ENCODE measurements around the gene EXD3. TPM values are rescaled to one million over a fixed set of nuclear protein-coding genes. Genes with fewer than 3 reads are reported as not detected.

The EXD3 gene
- total and polyA plus RNA-seq, 2 donors: 7.5 to 12.0 TPM

DNA sequence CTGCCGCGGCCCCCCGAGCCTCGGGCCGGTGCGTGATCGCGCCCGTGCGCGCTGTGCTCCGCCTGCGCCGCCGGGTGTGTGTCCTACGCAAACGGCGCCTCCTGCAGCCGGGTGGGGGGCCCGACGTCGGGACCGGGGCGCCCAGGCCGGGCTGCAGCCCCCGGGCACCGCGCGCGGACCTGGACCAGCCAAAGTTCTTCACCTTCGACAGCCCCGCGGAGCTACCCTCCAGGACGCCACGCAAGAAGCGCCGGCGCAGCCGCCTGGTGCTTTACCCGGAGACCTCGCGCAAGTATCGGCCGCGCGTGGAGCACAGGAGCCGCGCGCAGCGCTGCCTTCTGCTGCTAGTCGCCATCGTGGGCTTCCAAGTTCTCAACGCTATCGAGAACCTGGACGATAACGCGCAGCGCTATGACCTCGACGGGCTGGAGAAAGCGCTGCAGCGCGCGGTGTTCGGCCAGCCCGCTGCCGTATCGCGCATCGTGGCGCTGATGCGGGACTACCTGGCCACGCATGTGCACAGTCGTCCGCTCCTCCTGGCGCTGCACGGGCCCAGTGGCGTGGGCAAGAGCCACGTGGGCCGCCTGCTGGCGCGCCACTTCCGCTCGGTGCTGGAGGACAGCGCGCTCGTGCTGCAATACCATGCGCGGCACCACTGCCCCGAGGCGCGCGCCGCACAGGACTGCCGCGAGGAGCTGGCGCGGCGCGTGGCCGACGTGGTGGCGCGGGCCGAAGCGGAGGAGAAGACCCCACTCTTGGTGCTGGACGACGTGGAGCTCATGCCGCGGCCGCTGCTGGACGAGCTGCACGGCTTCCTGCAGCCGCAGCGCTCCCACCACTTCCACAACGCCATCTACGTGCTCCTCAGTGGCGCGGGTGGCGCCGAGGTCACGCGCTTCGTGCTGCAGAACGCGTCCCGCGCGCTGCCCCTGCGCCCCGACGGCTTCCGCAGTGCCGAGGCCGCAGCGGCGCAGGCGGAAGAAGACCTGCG, 143.9 kb downstream of the EXD3 start:
- no peak overlapping the region for H3K27ac ChIP-seq (ENCODE audit: low read depth)
- no peak for DNase-seq (ENCODE audit: extremely low spot score)

DNA sequence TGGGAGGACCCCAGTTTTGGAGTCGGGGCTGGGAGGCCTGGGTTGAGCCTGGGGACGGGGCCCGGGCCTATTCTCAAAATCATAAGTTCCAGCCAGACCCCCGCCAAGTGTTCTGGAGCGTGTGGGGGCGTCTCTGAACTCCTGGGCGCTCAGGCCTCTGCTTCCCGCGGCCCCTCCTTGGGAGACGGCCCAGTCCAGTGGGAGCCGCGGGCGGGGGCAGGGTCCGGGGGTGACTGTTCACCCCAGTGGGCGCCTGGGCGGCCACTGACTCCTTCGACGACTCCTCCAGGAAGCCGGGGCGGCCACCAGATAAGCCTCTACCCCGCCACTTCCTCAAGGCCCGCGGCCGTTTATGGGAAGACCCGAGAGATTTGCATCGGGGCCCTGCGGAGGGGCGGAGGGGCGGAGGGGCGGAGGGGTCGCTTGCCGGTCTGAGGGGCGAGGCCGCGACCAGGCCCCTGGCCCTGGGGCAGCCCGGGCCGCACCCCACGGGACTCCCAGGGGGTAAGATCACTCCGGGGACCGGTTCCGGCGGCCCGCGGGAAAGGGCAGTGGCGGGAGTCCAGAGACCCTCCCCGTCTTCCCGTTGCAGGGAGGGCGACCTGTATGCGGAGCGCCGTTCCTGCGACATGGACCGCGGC, 144.8 kb downstream of the EXD3 start:
- DNase-seq (ENCODE audit: extremely low spot score): no peak
- Histone ChIP-seq H3K27ac (ENCODE audit: low read depth) (peak overlapping the region; percentile 54), H3K4me1 (ENCODE audit: insufficient read depth) (peaks cover 7% of the 10 kb centered on the region), H3K4me3 (ENCODE audit: low read depth, low read length) (peak overlapping the region; percentile 41), H3K36me3 (ENCODE audit: insufficient read depth) (no peaks in the 10 kb centered on the region)
- WGBS: 11% methylated on average over 54 of the region's 54 CpGs

More for the DNA sequence above, 143.9 kb downstream of the EXD3 start:
- WGBS: 78% methylated on average over 139 of the region's 139 CpGs
- H3K36me3 ChIP-seq (ENCODE audit: insufficient read depth): no peaks in the 10 kb centered on the region
- H3K4me1 ChIP-seq (ENCODE audit: insufficient read depth): peaks cover 7% of the 10 kb centered on the region
- H3K4me3 ChIP-seq (ENCODE audit: low read depth, low read length): peak overlapping the region; percentile 41

DNA sequence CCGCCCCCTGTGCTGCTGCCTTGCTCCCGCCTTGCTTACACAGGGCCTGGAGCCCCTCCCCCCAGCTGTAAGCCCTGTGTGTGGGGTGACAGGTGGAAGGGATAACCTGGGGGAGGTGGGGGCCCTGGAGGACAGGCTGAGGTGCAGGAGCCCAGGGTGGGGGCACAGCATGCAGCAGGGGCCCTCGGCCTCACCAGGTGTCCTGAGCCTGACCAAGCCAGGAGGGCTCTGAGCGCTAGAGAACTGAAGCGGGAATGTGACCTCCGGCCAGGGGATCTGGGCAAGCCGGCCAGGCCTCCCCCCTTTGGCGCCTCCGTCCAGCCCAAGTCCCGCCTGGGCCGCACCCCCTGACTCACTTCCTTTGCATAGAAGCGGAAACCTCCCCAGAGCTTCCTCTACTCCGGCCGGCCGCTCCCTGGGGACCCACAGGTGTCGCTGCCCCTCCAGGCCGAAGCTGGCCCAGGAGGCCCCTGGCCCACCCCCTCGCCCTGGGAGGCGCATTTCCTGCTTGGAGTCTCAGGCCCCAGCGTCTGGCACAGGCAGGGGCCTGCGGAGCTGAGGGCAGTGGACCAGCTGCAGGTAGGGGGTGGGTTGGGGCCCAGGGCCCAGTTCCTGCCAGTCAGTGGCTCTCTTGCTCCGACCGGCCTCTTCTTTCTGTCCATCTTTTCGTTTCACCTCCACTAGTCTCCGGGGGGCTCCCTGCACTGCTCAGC, 145.5 kb downstream of the EXD3 start, which contains the start of gene TOR4A:
Gene TOR4A (plus strand): TSS at position 398 of the 713 bp plus-strand sequence. CDS start 964 bp downstream, outside the sequence.
- Histone ChIP-seq H3K4me1 (ENCODE audit: insufficient read depth) (peaks cover 7% of the 10 kb centered on the region), H3K4me3 (ENCODE audit: low read depth, low read length) (peak within 1 kb of the TSS; percentile 41), H3K27ac (ENCODE audit: low read depth) (peak within 1 kb of the TSS; percentile 67), H3K36me3 (ENCODE audit: insufficient read depth) (no peaks in the 10 kb centered on the region)
- WGBS: 21% methylated on average over 25 of the region's 25 CpGs
- no peak for DNase-seq (ENCODE audit: extremely low spot score)

DNA sequence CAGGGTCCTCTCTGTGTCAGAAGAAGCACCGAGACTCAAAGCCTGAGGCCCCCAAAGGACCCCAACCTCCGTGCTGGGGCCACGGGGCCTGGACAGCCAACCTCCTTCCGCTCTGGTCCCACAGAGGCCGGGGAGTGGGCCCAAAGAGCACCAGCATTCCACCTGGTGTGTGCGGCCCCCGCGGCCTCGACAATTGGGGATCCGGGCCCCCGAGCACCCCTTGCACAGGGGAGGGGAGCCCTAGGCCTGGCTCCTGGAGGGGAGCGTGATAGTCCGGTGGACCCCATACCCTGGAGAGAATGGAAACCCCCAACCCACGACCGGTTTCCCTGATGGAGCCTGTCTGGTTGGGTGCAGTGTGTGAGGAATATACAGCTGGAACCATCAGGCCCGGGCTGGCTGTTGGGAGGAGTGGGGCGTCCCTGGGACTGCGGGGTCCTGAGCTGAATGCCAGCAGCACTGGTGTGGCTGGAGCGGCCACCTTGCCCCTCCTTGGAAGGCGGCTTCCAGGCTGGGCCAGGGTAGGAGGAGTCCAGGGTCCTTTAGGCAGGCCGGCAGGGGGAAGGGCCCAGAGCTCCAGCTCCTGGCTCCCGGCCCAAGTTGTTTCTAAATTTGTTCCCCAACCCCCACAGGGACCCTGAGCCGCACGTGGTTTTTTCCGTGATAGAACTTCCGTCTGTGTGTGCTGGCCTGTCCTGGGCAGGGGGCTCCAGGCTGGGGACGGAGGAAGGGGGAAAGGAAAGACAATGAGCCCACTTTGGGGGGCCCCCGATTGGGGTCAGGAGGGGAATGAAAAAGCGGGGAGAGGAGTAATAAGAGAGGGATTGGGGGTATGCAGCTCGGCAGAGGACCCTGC, 146.3 kb downstream of the EXD3 start:
- WGBS: 35% methylated on average over 30 of the region's 30 CpGs
- H3K27ac ChIP-seq (ENCODE audit: low read depth): peak overlapping the region; percentile 67
- H3K4me3 ChIP-seq (ENCODE audit: low read depth, low read length): peak overlapping the region; percentile 41
- no peaks in the 10 kb centered on the region for H3K36me3 ChIP-seq (ENCODE audit: insufficient read depth)
- peaks cover 7% of the 10 kb centered on the region for H3K4me1 ChIP-seq (ENCODE audit: insufficient read depth)
- no peak for DNase-seq (ENCODE audit: extremely low spot score)

DNA sequence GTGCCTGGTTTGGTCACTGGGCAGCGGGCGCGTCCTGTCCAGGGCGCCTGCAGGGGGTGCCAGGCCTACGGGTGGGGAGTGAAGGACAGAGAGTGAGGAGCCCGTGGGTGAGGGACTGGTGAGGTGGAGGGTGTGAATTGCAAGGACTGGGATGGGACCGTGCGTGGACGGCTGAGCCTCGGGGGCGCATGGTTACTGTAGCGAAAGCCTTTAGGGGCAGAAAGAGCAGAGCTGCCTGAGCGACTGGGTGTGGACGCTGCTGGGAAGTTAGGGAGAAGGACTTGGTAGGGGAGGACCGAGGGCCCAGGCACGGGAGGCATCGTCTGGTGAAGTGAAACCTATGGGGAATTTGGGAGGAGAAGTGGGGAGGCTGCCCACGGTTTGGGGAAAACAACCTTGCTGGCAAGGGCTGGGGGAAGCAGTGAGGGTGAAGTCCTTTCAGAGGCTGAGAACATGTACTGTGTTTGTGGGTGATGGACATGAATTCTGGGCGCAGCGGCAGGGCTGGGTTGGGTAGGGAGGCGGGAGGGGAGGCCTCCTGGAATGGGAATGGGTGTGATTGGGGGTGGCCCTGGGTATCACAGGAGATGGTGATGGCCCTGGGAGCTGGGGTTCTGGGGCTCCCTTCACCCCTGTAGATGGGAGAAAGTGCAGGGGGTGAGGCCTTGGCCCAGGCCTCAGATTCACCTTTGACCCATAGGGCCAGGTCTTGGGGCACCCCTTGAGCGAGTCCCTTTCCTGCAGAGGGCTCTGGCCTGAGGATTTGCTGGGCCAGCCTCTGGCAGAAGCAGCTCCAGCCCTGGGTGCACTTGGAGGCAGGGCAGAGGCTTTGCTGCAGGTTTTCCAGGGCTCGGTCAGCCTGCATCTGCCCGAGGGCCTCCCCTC, 147.1 kb downstream of the EXD3 start:
- no peaks in the 10 kb centered on the region for H3K36me3 ChIP-seq (ENCODE audit: insufficient read depth)
- H3K27ac ChIP-seq (ENCODE audit: low read depth): no peak overlapping the region
- peaks cover 7% of the 10 kb centered on the region for H3K4me1 ChIP-seq (ENCODE audit: insufficient read depth)
- H3K4me3 ChIP-seq (ENCODE audit: low read depth, low read length): no peak overlapping the region
- 82% methylated on average over 24 of the region's 24 CpGs for WGBS
- DNase-seq (ENCODE audit: extremely low spot score): no peak

DNA sequence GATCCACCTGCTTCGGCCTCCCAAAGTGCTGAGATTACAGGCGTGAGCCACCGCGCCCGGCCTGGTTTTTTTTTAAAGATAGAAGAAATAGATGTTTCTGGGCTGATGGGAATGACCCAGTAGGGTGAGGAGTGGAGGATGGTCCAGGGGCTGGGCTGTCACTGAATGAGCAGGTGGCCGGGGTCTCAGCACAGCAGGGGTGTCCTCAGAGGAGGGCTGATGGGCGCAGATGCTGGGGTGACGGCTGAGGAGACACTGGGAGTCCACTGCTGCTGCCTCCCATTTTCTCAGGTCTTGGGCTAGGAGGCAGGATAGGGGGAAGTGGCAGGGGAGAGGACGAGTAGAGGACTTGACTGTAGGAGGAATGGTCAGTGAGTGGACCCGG, 147.8 kb downstream of the EXD3 start:
- no peak for DNase-seq (ENCODE audit: extremely low spot score)
- H3K4me3 ChIP-seq (ENCODE audit: low read depth, low read length): no peak overlapping the region
- H3K27ac ChIP-seq (ENCODE audit: low read depth): no peak overlapping the region
- 85% methylated on average over 10 of the region's 10 CpGs for WGBS
- no peaks in the 10 kb centered on the region for H3K36me3 ChIP-seq (ENCODE audit: insufficient read depth)
- peaks cover 7% of the 10 kb centered on the region for H3K4me1 ChIP-seq (ENCODE audit: insufficient read depth)

DNA sequence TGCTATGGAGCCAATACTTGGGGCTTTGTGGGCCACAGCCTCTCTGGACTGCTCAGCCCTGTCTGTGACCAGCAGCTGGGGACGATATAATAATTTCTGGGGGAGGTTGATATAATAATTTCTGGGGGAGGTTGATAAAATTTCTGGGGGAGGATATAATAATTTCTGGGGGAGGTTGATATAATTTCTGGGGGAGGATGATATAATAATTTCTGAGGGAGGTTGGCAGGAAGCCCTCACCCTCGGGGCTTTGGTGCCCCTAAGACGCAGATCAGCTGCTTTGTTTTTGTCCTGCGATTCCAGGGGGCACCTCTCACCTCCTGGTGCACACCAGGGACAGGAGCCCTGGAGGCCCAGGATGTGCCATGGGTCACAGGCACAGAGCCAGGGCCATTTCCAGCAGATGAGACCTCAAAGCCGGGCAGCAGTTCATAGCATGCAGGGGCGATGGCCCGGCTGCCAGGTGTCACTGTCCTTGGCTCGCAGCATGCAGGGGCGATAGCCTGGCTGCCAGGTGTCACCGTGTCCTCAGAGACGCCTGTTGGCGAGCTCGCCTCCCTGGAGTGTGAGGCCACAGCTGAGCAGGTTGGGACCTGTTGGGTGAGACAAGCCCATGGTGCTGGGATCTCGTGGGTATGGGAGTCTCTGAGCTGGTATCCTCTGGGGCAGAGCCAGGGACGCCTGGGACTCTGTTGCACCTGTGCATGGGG, 149.2 kb downstream of the EXD3 start:
- no peak for DNase-seq (ENCODE audit: extremely low spot score)

DNA sequence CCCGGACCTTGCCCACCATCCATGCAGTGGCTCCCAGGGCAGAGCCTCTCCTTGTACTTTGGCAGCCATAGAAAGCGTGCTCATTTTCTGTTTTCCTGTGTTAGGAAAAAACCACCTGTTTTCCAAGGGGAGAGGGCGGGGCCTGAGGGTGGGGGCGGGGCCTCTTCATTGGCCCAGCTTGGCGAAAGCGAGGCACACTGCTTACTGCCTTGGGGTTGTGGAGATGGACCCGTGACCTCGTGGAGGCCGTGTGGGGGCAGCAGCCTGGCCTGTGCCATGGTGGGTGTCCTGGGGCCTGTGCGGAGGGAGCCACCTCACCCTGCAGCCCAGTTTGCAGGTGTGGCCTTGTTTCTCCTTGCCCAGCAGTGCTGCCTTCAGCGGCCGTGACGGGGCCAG, 149.9 kb downstream of the EXD3 start:
- Histone ChIP-seq H3K27ac (ENCODE audit: low read depth) (no peak overlapping the region), H3K4me1 (ENCODE audit: insufficient read depth) (peaks cover 4% of the 10 kb centered on the region), H3K36me3 (ENCODE audit: insufficient read depth) (no peaks in the 10 kb centered on the region), H3K4me3 (ENCODE audit: low read depth, low read length) (no peak overlapping the region)
- WGBS: 84% methylated on average over 13 of the region's 13 CpGs
- DNase-seq (ENCODE audit: extremely low spot score): no peak

More for the DNA sequence above, 149.2 kb downstream of the EXD3 start:
- Histone ChIP-seq H3K27ac (ENCODE audit: low read depth) (no peak overlapping the region), H3K4me3 (ENCODE audit: low read depth, low read length) (no peak overlapping the region), H3K4me1 (ENCODE audit: insufficient read depth) (peaks cover 7% of the 10 kb centered on the region), H3K36me3 (ENCODE audit: insufficient read depth) (no peaks in the 10 kb centered on the region)
- 79% methylated on average over 15 of the region's 15 CpGs for WGBS

DNA sequence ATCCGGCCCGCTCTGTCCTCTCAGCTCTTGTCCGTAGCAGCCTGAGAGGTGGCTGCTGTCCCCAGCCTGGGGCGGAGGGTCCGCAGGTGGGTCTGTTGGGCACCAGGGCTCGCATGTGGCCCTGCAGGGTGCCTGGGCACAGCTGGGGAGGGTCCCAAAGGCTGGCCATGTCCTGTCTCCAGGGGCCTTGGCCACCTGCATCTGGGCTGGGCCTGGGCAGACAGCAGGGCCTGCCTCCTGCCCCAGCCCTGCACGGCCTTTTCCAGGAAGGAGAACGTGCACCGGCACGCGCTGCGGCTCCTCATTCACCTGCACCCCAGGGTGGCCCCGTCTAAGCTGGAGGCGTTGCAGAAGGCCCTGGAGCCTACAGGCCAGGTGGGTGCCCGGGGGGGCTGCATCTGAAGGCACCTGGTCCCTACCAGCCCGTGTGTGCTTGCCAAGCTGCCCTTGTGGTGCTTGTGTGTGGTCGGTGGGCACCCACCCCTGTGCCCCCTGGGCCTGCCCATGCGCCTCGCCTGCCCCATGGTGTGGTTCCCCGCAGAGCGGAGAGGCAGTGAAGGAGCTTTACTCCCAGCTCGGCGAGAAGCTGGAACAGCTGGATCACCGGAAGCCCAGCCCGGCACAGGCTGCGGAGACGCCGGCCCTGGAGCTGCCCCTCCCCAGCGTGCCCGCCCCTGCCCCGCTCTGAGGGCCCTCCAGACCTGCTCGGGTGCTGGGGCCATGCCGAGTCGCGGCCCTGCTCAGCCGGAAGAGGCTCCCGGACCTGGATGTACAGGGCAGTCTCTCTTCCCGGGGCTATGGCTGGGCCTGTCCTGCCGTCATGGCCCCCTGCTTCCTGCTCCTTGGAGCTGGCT, 150.5 kb downstream of the EXD3 start:
- H3K36me3 ChIP-seq (ENCODE audit: insufficient read depth): no peaks in the 10 kb centered on the region
- no peak for DNase-seq (ENCODE audit: extremely low spot score)
- H3K4me3 ChIP-seq (ENCODE audit: low read depth, low read length): no peak overlapping the region
- peaks cover 4% of the 10 kb centered on the region for H3K4me1 ChIP-seq (ENCODE audit: insufficient read depth)
- 90% methylated on average over 39 of the region's 39 CpGs for WGBS
- no peak overlapping the region for H3K27ac ChIP-seq (ENCODE audit: low read depth)

DNA sequence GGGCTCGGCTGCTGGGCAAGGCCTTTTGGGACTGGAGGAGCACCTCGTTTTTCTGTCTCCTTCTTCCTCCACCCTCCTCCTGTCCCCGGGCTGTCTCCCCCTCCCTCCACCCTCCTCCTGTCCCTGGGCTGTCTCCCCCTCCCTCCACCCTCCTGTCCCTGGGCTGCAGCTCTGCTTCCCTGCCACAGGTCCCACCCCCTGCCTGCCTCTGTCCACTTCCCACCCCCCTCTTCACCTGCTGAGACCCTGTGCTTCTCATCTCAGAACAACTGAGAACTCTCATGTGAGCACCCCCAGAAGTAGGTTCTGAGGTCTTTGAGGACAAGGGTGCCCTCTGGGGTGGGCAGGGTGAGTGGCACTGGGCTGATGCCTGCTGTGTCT, 151.3 kb downstream of the EXD3 start:
- no peak overlapping the region for H3K4me3 ChIP-seq (ENCODE audit: low read depth, low read length)
- peaks cover 2% of the 10 kb centered on the region for H3K4me1 ChIP-seq (ENCODE audit: insufficient read depth)
- DNase-seq (ENCODE audit: extremely low spot score): no peak
- 46% methylated on average over 3 of the region's 3 CpGs for WGBS
- no peaks in the 10 kb centered on the region for H3K36me3 ChIP-seq (ENCODE audit: insufficient read depth)
- H3K27ac ChIP-seq (ENCODE audit: low read depth): no peak overlapping the region

Measured in urinary bladder (tissue), 4 donors.